K562 (cell line): Measurements from ENCODE around the gene HSPA1L. TPM values are rescaled to one million over a fixed set of nuclear protein-coding genes. Genes with fewer than 3 reads are reported as not detected.

Source experiments
- ATAC-seq: fragments of 200-7000 bp; cut with Tn5 transposase; 3 replicates; pipeline ENCODE4 v1.9.1; 2020; ENCODE audit warnings: moderate library complexity
- BruUV-seq: library from RNA; stranded (reverse); fragments of 400-500 nt; replicated peaks from 2 replicates; lab custom pipeline; 2021; lab: Mats Ljungman, UMichigan
- CTCF ChIA-PET: fragments of 300-600 bp; formaldehyde crosslinking; extraction: SDS; loops from one replicate; lab custom pipeline; 2021; ENCODE audit warnings: low intra/inter-chr PET ratio; lab: Yijun Ruan, JAX
- POLR2A ChIA-PET: fragments of 300-600, 350-650 bp; sonication (Branson Sonifier 250); formaldehyde crosslinking; extraction: SDS; loops from one replicate; lab custom pipeline; 2021; ENCODE audit warnings: antibody characterized with exemption, inconsistent platforms; lab: Yijun Ruan, JAX
- DNase-seq, 4 experiments: peaks; one replicate each; pipeline versions ENCODE4 v3.0.0 to v3.0.0-alpha.2; 2011 to 2018; ENCODE audit warnings: low spot score in 3 of 4, mixed read lengths in 3 of 4; ENCODE audit errors: extremely low read depth in 1 of 4
- FAIRE-seq: peaks from 2 replicates; lab custom pipeline; 2011; peaks lifted over from hg19 to GRCh38; lab: Jason Lieb, UNC
- H2AFZ ChIP-seq: 2 replicates; pipeline ENCODE4 v1.6.0; 2011; ENCODE audit warnings: low read depth, low read length, control low read depth, inconsistent platforms
- H3K27ac ChIP-seq: fragments of 200-600 bp; 3 replicates; pipeline ENCODE4 v1.8.0; 2011; ENCODE audit warnings: low read depth, mild to moderate bottlenecking, control low read depth, inconsistent platforms, low read length, moderate library complexity, mixed read lengths; ENCODE audit errors: extremely low read depth
- H3K27me3 ChIP-seq, 2 experiments: fragments of 300-600 bp in 1 of 2; 2 replicates in 1 of 2; 3 replicates in 1 of 2; pipeline versions ENCODE4 v1.6.0 to v1.8.0; 2011; ENCODE audit warnings: inconsistent platforms in 2 of 2, low read length in 2 of 2, mild to moderate bottlenecking in 1 of 2, mixed read lengths in 1 of 2, moderate library complexity in 1 of 2; ENCODE audit not compliant: control insufficient read depth in 2 of 2, insufficient read depth in 2 of 2
- H3K36me3 ChIP-seq: fragments of 300-600 bp; 3 replicates; pipeline ENCODE4 v1.8.0; 2011; ENCODE audit warnings: mild to moderate bottlenecking, low read length, inconsistent platforms; ENCODE audit not compliant: control insufficient read depth, insufficient read depth
- H3K4me1 ChIP-seq, 2 experiments: fragments of 200-600 bp in 1 of 2; replicated peaks in 1 of 2; 2 replicates in 1 of 2; 3 replicates in 1 of 2; pipeline versions ENCODE4 v1.5.1 to v1.8.0; 2011; ENCODE audit warnings: inconsistent platforms in 2 of 2, low read length in 2 of 2, mild to moderate bottlenecking in 1 of 2, mixed read lengths in 1 of 2, moderate library complexity in 1 of 2; ENCODE audit not compliant: control insufficient read depth in 2 of 2, insufficient read depth in 2 of 2
- H3K4me2 ChIP-seq: 2 replicates; pipeline ENCODE4 v1.6.1; 2011; ENCODE audit warnings: low read length, control low read depth, inconsistent platforms, mixed read lengths; ENCODE audit not compliant: insufficient read depth
- H3K4me3 ChIP-seq: fragments of 200-600 bp; sonication (generic), shearing (Covaris generic); 2 replicates; pipeline ENCODE4 v1.5.1; 2016; ENCODE audit warnings: control low read depth, inconsistent platforms
- H3K79me2 ChIP-seq: fragments of 200-600 bp; 3 replicates; pipeline ENCODE4 v1.8.0; 2011; ENCODE audit warnings: low read length, inconsistent platforms; ENCODE audit not compliant: control insufficient read depth, insufficient read depth
- H3K9ac ChIP-seq, 2 experiments: 2 replicates each; pipeline versions ENCODE4 v1.6.0 to v1.6.1; 2011; ENCODE audit warnings: low read depth in 2 of 2, low read length in 2 of 2, control low read depth in 1 of 2, inconsistent platforms in 1 of 2, mild to moderate bottlenecking in 1 of 2, mixed read lengths in 1 of 2; ENCODE audit not compliant: insufficient read depth in 1 of 2
- H3K9me1 ChIP-seq: one replicate; pipeline ENCODE4 v1.6.0; 2011; ENCODE audit warnings: inconsistent platforms, mild to moderate bottlenecking, low read length, moderate library complexity; ENCODE audit not compliant: control insufficient read depth, insufficient read depth
- H3K9me3 ChIP-seq: replicated peaks from 2 replicates; pipeline ENCODE4 v1.5.1; 2011; ENCODE audit warnings: low read depth, low read length, inconsistent platforms; ENCODE audit not compliant: control insufficient read depth, insufficient read depth
- H4K20me1 ChIP-seq: replicated peaks from 2 replicates; pipeline ENCODE4 v1.6.1; 2011; ENCODE audit warnings: low read length, inconsistent platforms, mixed read lengths; ENCODE audit not compliant: control insufficient read depth, insufficient read depth
- CC2D1A ChIP-seq: fragments of 450-650 bp; IDR thresholded peaks from 2 replicates; pipeline ENCODE4 v1.6.1; 2017; ENCODE audit warnings: mild to moderate bottlenecking
- DPF2 ChIP-seq: fragments of 450-650 bp; IDR thresholded peaks from 2 replicates; pipeline ENCODE4 v1.6.1; 2016
- ETV1 ChIP-seq: fragments of 450-650 bp; conservative IDR thresholded peaks from 2 replicates; pipeline ENCODE4 v1.6.1; 2016; ENCODE audit warnings: missing genetic modification characterization, control low read depth, low read depth, missing compliant biosample characterization
- FOSL1 ChIP-seq: fragments of 200-800 bp; sonication (Bioruptor generic); conservative IDR thresholded peaks from 2 replicates; pipeline ENCODE4 v1.6.1; 2016; ENCODE audit warnings: missing genetic modification characterization, missing compliant biosample characterization
- GATAD2A ChIP-seq: fragments of 450-650 bp; IDR thresholded peaks from 2 replicates; pipeline ENCODE4 v1.6.1; 2017
- GTF2A2 ChIP-seq: IDR thresholded peaks from 2 replicates; pipeline ENCODE4 v1.6.1; 2016; ENCODE audit warnings: mild to moderate bottlenecking, missing genetic modification characterization, missing compliant biosample characterization
- KLF13 ChIP-seq: fragments of 450-650 bp; IDR thresholded peaks from 2 replicates; pipeline ENCODE4 v1.6.1; 2016; ENCODE audit warnings: missing genetic modification characterization, low read depth, mild to moderate bottlenecking, missing compliant biosample characterization, moderate library complexity, borderline replicate concordance
- POLR2G ChIP-seq: fragments of 200-400 bp; formaldehyde crosslinking; IDR thresholded peaks from 2 replicates; pipeline ENCODE4 v1.6.1; 2017; ENCODE audit warnings: low read depth, mild to moderate bottlenecking, antibody characterized with exemption, low read length, moderate library complexity
- SETDB1 ChIP-seq: IDR thresholded peaks from one replicate; pipeline ENCODE4 v1.6.1; 2012; ENCODE audit warnings: low read length, control low read depth, inconsistent platforms
- ZBTB17 ChIP-seq: fragments of 450-650 bp; formaldehyde crosslinking; IDR thresholded peaks from 2 replicates; pipeline ENCODE4 v1.4.0; 2020; ENCODE audit warnings: mild to moderate bottlenecking
- WGBS: fragments of 100-300 bp; shearing (Covaris generic); methylation state at CpG from one replicate; pipeline ENCODE4 v1.1.6; 2016; ENCODE audit warnings: low coverage, mixed read lengths; ENCODE audit not compliant: insufficient coverage; ENCODE audit errors: missing lambda C conversion rate; 5-methylcytosine and 5-hydroxymethylcytosine counted together
- in situ Hi-C: fragments of 300-500 bp; cut with MboI; formaldehyde crosslinking; loops from 4 replicates; pipeline ENCODE4 v1.15.0; 2018; ENCODE audit warnings: inconsistent platforms, mixed read lengths
- intact Hi-C: fragments of 100-400 bp; cut with micrococcal nuclease; formaldehyde crosslinking; loops from 2 replicates; pipeline ENCODE4 v1.14.2; 2022
- polyA plus RNA-seq, 8 experiments: library from polyadenylated mRNA; depleted of rRNA in 4 of 8; stranded (reverse) in 5 of 8; unstranded in 3 of 8; fragments of >200 nt; fragmentation: Nextera tagmentation in 2 of 8; fragmentation: Illumina TruSeq in 1 of 8; extraction: Ambion mirVana in 2 of 8; extraction: Trizol in 1 of 8; gene quantifications; 2 replicates each; pipeline versions ENCODE4 v1.2.1 to v1.2.3, GENCODE V29; 2011 to 2014; ENCODE audit warnings: inconsistent platforms in 1 of 8, missing spikeins in 1 of 8
- total RNA-seq, 7 experiments: library from RNA; depleted of rRNA in 6 of 7; stranded (reverse); fragments of >200 nt in 6 of 7; fragmentation: Illumina TruSeq in 2 of 7; extraction: Trizol in 2 of 7; gene quantifications; 2 replicates each; pipeline versions ENCODE4 v1.2.1 to v1.2.3, GENCODE V29; 2011 to 2021; ENCODE audit warnings: low replicate concordance in 1 of 7
- TF ChIP-seq, protein P1 (sequence below), 2 experiments: fragments of 450-650 bp in 1 of 2; IDR thresholded peaks; 2 replicates each; pipeline ENCODE4 v1.6.1; 2011 to 2017; ENCODE audit warnings: low read depth in 2 of 2, antibody characterized with exemption in 1 of 2, borderline replicate concordance in 1 of 2, low read length in 1 of 2, mild to moderate bottlenecking in 1 of 2, mixed read lengths in 1 of 2; ENCODE audit not compliant: control insufficient read depth in 1 of 2
- TF ChIP-seq, protein P2 (sequence below): fragments of 450-650 bp; IDR thresholded peaks from 2 replicates; pipeline ENCODE4 v1.6.1; 2017; ENCODE audit warnings: antibody characterized with exemption
- TF ChIP-seq, protein P3 (sequence below): sonication (generic); formaldehyde crosslinking; IDR thresholded peaks from 2 replicates; pipeline ENCODE4 v1.8.1; 2022; ENCODE audit warnings: missing genetic modification reagents
- TF ChIP-seq, protein P4 (sequence below): fragments of 250-450 bp; sonication (Bioruptor Pico); IDR thresholded peaks from 2 replicates; pipeline ENCODE4 v1.6.1; 2021; ENCODE audit warnings: mild to moderate bottlenecking

The HSPA1L gene
- total and polyA plus RNA-seq, 9 of the 15 experiments (the other 6 are each of a cell fraction or from before 2014, with no cell fraction given) = 0.14 to 2.1 (median 1.3) TPM

DNA sequence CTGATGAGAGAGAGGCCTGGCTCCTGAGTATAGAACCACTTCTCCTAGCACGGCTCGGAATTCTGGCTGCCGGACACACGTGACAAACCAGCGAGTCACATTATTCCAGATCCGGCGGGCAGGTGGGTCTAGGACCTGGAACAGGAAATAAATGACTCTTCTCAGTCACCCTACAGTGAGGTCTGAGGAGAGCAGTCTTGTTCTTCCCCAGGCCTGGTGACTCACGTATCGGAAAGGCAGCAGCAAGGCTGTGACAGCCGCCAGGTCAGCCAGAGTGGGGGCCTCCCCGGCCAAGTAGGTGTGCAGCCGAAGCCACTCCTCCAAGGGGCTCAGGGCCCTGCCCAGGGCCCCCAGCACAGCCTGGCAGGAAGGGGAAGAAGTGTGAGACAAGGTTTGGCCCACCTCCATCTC lies 22.3 kb downstream of the HSPA1L start:
- ChIA-PET CTCF (no interaction called here), POLR2A (interaction anchor here (0.7 to 4.8 kb wide), 5 partner anchors 13 to 126 kb away, joined by 3 to 47 read pairs (median 4); partner anchors contain the start of genes LSM2 and VWA7)
- Histone ChIP-seq H3K36me3 (peaks cover 71% of the 10 kb centered on the region), H3K4me2 (no peak overlapping the region), H3K27me3 (no peaks in the 10 kb centered on the region), H3K9ac (peak overlapping the region in 1 of 2 experiments; percentile 80; a peak in 2 of 4 replicates), H2AFZ (no peak overlapping the region), H3K79me2 (peaks cover 59% of the 10 kb centered on the region), H4K20me1 (0 out of 2 replicates have a peak, but pooled peaks cover 3% of the 10 kb centered on the region), H3K27ac (peak overlapping the region; percentile 28; the same call in 2 of the 3 replicates), H3K9me3 (no peaks in the 10 kb centered on the region), H3K4me3 (no peak overlapping the region), H3K9me1 (no peaks in the 10 kb centered on the region), H3K4me1 (peaks cover 17 to 44% of the 10 kb centered on the region in 2 experiments)
- no peak for FAIRE-seq
- 85% methylated on average over 12 of the region's 12 CpGs for WGBS
- BruUV-seq = no TSS peak
- in situ Hi-C loops (no loop called here), intact Hi-C loops (no loop called here)
- peak; percentile 38 to 60 (median 47) for DNase-seq
- no peak for ATAC-seq
- TF ChIP-seq GTF2A2 (tag) = no peak
- TF ChIP-seq DPF2 = no peak
- no peak for TF ChIP-seq ETV1 (tag)
- TF ChIP-seq KLF13 = no peak
- peak; percentile 57; the same call in 1 of the 2 replicates for TF ChIP-seq FOSL1
- TF ChIP-seq, protein P1, sequence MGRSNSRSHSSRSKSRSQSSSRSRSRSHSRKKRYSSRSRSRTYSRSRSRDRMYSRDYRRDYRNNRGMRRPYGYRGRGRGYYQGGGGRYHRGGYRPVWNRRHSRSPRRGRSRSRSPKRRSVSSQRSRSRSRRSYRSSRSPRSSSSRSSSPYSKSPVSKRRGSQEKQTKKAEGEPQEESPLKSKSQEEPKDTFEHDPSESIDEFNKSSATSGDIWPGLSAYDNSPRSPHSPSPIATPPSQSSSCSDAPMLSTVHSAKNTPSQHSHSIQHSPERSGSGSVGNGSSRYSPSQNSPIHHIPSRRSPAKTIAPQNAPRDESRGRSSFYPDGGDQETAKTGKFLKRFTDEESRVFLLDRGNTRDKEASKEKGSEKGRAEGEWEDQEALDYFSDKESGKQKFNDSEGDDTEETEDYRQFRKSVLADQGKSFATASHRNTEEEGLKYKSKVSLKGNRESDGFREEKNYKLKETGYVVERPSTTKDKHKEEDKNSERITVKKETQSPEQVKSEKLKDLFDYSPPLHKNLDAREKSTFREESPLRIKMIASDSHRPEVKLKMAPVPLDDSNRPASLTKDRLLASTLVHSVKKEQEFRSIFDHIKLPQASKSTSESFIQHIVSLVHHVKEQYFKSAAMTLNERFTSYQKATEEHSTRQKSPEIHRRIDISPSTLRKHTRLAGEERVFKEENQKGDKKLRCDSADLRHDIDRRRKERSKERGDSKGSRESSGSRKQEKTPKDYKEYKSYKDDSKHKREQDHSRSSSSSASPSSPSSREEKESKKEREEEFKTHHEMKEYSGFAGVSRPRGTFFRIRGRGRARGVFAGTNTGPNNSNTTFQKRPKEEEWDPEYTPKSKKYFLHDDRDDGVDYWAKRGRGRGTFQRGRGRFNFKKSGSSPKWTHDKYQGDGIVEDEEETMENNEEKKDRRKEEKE (IDR thresholded peaks at IDR 0.05; ENCODE audit: borderline replicate concordance in 1 of 2, control insufficient read depth in 1 of 2, low read depth in 2 of 2, low read length in 1 of 2) = no peak
- no peak for TF ChIP-seq ZBTB17 (CRISPR knock-in tag)
- TF ChIP-seq, protein P2, sequence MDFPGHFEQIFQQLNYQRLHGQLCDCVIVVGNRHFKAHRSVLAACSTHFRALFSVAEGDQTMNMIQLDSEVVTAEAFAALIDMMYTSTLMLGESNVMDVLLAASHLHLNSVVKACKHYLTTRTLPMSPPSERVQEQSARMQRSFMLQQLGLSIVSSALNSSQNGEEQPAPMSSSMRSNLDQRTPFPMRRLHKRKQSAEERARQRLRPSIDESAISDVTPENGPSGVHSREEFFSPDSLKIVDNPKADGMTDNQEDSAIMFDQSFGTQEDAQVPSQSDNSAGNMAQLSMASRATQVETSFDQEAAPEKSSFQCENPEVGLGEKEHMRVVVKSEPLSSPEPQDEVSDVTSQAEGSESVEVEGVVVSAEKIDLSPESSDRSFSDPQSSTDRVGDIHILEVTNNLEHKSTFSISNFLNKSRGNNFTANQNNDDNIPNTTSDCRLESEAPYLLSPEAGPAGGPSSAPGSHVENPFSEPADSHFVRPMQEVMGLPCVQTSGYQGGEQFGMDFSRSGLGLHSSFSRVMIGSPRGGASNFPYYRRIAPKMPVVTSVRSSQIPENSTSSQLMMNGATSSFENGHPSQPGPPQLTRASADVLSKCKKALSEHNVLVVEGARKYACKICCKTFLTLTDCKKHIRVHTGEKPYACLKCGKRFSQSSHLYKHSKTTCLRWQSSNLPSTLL = no peak
- TF ChIP-seq, protein P3, sequence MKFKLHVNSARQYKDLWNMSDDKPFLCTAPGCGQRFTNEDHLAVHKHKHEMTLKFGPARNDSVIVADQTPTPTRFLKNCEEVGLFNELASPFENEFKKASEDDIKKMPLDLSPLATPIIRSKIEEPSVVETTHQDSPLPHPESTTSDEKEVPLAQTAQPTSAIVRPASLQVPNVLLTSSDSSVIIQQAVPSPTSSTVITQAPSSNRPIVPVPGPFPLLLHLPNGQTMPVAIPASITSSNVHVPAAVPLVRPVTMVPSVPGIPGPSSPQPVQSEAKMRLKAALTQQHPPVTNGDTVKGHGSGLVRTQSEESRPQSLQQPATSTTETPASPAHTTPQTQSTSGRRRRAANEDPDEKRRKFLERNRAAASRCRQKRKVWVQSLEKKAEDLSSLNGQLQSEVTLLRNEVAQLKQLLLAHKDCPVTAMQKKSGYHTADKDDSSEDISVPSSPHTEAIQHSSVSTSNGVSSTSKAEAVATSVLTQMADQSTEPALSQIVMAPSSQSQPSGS (CRISPR knock-in tag) = no peak
- no peak for TF ChIP-seq CC2D1A
- no peak for TF ChIP-seq GATAD2A
- 0 out of 2 replicates have a peak, but pooled peaks have one; percentile 17 for TF ChIP-seq POLR2G
- TF ChIP-seq SETDB1 = no peak
- TF ChIP-seq, protein P4, sequence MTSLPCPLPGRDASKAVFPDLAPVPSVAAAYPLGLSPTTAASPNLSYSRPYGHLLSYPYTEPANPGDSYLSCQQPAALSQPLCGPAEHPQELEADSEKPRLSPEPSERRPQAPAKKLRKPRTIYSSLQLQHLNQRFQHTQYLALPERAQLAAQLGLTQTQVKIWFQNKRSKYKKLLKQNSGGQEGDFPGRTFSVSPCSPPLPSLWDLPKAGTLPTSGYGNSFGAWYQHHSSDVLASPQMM = no peak
